HG02678 (cell line): ENCODE results near the gene TMEM109.

Experiments
- ATAC-seq: cut with Tn5 transposase; IDR thresholded peaks from one replicate; pipeline ENCODE4 v1.9.1; 2021; ENCODE audit warnings: mild to moderate bottlenecking, moderate library complexity; ENCODE audit not compliant: unreplicated experiment

TMEM109 gene

DNA sequence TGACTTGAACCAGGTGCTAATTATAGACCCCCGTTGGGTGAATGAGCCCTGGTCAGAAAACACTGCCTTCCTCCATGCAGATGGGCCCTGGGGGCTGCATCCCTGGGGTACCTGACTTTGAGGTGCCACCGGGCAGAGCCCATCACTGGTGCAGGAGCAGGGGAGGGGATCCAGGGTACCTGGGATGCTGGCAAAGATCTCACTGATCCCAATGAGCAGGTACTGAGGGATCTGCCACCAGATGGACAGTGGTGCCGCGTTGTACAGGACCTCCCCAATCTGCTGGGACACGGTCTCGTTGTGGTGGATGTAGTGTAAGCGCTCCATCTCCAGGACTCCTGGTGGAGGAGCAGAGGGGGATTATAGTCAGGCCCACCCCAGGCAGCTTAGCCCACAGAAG lies 25.3 kb downstream of the TMEM109 start:
- no peak for ATAC-seq

DNA sequence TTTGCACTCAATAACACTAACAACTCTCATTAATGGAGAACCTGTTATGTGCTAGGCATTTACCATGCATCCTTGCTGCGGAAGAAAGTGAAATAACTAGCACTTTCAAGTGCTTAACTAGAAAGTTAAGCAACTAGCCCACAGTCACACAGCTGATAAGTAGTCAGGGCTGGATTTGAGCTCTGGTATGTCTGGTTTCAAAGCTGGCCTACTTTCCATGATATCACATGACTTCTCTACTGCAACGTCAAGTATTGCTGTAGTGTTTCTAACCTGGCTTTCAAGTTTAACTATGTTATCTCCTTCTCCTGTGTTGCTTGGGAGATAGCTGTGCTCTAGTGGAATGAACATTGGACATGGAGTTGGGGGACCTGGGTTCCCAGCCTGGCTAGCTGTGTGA lies 25.9 kb downstream of the TMEM109 start:
- no peak for ATAC-seq

DNA sequence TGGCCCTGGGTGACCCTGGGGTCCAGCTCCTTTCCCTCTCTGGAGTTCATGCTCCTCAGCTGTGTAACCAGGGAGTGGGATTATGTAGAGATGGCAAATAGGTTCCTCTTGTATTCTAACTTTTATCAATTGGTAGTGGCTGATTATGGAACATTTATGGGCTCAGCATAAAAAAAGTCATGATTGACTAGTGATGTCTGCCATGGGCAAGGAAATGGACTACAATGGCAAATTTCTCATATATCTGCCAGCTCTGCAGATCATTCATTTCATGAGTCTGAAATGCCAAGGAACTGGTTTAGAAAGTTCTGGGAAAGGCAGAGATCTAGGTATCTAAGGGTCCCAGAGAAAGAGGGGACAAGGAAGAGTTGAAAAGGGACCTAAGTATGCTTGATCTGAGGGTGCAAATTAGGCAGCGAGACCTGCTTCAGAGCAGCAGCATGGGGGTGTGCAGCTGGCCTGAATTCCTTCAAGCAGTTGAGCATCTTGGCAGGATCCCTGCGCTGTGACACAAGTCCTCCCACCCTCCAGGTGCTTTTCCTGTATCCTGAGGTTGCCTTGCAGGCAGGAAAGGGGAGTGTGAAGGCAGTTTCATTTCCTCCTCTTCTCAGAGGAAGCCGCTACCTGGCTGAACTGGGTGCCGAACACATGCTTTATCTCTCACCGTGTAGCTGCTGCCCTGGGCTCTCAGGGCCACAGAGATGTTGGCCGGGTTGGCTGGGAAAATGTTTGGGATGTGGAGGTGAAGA lies 27.6 kb downstream of the TMEM109 start:
- ATAC-seq, result no peak

DNA sequence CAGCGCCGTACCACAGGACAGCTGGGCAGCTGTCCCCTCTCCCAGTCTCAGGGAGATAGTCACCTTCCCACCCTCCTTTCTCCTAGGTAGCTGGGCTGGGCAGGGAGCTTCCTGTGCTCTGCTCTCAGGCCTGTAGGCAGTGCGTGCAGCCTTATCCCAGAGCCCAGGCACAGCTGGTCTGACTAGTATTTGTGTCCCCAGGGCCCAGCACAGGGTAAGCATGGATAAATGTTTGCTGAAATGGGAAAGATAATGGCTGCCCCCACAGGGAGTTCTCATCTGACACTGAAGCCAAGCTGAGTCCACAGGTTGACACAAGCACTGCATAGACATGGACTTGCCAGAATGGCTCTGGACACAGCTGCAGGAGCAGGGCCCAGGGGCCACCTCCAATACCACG lies 28.3 kb downstream of the TMEM109 start:
- no peak for ATAC-seq

DNA sequence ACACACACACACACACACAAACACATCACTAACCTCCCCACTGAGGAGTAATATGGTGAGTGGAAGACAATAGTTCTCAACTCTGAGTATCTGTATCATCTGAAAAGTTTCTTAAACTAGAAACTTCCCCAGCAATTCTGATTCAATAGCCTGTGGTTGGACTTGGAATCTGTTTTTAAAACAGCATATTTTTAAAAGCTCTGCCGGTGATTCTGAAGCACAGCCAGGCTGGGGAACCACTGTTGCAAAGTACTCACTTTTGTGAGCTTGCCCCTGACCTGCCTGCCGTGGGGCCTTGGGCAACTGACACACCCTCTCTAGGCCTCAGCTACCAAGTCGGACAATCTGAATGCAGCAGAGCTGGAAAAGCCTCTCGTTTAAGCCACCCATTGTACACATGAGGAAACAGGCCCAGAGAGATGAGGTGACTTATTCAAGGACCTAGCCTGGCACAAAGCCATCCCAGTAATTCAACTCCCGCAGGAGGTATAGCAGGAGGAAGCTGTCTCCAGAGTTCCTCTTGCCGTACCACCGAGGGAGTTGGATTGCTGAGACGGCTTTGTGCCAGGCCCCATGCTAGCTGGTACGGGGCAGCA lies 29.1 kb downstream of the TMEM109 start:
- ATAC-seq, result no peak

DNA sequence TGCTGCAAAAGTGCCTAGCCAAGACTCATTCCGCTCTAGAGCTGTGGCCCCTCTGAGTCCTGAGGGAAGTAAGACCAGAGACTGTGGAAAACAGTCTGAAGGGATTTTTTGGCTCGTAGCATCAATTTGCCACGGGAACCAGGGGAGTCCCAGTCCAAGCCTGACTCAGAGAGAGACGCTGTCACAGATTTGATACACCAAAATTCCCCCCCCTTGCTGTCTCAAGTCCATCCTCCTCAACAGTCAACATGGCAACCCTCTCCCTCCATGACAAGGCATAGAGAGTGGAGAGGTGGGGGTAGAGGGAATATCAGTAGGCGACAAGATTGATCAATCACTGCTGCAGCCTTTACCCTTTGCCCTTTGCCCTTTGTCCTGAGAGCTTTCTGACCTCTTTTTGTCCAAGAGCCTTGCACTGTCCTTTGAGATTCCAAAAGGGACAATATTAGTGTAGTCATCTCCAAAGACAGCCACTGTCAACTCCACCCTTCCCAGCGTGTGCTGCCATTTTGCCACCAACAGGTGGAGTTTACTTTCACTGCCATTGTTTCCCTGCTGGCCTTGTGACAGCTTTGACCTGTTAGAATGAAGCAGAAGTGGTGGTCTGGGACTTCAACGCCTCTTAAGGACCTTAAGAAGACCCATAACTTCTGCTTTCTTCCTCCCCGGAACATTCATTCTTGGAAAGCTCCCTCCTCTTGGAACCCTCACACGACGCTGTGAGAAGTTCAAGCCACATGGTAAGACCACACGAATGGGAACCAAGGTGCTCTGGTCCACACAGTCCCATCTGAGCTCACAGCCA lies 30.7 kb downstream of the TMEM109 start:
- no peak for ATAC-seq

DNA sequence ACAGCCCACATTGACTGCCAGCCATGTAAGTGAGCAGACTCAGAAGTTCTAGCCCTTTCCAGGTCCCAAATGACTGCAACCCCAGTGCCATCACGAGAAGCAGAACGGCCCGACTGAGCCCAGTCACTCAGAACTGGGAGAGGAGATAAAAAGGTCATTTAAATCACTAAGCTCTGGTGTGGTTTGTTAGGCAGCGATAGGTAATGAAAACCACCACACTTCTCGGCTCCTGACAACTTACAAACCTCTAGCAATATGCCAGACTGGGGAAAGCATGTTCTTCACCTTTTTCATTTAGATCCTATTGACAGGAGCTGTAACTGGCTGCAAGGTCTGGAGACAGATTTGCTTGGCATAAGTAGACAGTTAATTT lies 31.3 kb downstream of the TMEM109 start:
- no peak for ATAC-seq

DNA sequence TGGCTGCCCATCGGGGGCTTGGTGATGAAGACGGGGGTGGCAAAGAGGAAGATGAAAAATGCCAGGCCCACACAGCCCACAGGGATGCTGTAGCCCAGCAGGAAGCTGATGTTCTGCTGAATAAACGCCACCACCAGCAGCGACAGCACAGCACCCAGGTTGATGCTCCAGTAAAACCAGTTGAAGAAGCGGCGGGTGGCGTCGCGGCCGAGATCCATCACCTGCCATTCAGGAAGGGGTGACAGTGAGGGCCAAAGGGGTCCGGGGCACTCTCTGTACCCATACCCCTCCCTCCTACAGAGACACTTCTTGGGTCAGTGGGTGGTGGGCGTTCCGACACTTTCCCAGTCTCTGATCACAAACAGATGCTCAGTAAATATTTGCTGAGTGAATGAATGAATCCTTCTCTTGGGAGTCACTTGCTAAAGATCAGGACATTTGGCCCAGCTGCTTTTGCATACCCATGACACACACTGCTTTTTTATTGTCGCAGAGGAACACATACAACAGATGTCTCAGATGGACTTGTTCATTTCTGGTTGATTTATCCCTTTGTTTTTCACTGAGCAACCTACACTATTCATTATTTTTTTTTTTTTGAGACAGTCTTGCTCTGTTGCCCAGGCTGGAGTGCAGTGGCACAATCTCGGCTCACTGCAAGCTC lies 32.8 kb downstream of the TMEM109 start:
- ATAC-seq, result no peak

DNA sequence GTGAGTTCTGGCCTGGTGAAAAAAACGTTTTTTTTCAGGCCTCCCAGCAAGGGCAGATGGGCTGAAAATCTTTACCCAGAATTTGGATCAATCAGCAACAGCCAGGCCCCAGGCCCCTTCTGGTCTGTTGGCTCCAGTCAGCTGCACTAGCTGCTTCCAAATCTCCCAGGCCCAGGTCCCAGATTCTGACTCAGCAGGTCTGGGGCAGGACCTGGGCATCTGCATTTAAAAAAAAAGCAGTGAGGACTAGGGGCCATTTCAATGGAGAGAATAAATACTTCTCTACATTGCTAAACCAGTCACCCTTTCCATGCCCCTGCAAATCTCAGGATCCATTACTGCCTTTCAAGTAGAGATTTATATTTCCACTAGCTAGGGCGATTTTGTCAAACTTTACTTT lies 33.7 kb downstream of the TMEM109 start:
- no peak for ATAC-seq

DNA sequence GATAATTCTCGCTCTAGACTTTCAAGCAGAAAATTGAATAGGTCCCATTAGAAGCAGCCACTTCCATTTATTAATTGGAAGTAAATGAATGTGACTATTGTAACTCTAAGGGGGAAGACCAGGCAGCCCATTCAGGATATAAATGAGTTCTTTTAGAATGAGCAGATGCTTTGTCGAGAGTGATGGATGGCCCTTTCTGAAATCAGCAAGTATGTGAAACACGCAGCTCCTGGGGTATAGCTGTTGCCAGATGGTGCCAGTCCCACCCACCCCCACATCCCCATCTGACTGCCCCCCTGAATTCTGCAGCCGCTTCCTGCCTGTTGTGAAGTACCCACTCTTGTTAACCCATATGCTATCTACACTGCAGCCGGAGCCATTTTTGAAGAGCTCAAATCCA lies 34.3 kb downstream of the TMEM109 start:
- no peak for ATAC-seq

DNA sequence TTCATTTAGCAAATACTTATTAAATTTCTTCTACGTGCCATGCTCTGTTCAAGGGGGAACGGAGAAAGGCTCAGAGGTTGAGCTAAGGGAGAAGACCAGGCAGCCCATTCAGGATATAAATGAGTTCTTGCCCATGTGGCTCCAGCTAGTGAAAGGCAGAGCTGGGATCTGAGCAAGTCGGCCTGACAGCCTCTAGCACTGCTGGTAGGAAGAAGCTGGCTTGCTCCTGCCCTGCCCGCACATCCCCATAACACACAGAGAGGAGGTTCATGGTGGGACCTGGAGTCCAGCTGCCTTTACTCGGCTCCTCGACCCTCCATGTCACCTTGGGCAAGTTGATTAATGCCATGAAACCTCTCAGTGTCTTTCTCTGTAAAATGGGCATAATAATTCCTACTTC lies 36.1 kb downstream of the TMEM109 start:
- no peak for ATAC-seq

DNA sequence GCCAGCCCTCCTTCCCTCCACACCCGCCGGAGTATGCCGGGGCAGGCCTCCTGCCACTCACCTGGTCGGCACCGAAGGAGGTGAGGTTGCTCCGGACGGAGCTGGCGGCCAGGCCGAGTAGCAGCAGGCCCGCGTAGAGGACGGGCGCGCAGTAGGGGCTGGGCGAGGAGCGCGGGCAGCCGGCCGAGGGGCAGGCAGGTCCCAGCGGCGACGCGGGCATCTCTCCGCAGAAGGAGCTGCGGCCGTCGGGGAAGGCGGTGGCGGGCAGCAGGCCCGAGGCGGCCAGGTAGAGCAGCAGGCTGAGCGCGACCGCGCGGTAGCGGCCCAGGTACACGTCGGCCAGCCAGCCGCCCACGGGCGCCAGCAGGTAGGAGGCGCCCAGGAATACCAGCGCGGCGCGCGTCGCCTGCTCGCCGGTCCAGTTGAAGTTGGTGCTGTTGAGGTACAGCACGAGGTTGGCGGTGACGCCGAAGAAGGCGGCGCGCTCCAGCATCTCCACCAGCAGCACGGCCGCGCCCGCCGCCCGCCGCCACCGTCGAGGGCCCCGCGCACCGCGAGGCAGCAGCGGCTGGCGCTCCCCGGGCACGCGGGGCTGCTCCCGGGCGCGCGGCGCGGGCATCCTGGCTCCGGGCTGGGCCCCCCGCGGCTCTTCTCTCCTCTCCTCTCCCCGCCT lies 37.1 kb downstream of the TMEM109 start:
- ATAC-seq, result no peak

DNA sequence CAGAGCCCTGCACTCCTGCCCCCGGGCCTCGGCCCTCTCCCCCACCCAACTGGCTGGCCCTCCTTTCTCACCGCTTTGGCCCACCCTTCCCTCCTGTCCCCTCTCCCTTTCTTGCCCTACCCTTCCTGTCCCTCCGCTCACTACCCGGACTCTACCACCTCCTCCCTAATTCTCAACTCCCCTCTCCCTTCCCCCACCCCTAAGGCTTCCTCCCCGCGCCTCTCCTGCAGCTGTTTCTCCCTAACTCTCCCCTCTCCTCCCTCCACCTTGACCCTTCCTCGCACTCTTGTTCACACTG lies 37.6 kb downstream of the TMEM109 start:
- no peak for ATAC-seq

DNA sequence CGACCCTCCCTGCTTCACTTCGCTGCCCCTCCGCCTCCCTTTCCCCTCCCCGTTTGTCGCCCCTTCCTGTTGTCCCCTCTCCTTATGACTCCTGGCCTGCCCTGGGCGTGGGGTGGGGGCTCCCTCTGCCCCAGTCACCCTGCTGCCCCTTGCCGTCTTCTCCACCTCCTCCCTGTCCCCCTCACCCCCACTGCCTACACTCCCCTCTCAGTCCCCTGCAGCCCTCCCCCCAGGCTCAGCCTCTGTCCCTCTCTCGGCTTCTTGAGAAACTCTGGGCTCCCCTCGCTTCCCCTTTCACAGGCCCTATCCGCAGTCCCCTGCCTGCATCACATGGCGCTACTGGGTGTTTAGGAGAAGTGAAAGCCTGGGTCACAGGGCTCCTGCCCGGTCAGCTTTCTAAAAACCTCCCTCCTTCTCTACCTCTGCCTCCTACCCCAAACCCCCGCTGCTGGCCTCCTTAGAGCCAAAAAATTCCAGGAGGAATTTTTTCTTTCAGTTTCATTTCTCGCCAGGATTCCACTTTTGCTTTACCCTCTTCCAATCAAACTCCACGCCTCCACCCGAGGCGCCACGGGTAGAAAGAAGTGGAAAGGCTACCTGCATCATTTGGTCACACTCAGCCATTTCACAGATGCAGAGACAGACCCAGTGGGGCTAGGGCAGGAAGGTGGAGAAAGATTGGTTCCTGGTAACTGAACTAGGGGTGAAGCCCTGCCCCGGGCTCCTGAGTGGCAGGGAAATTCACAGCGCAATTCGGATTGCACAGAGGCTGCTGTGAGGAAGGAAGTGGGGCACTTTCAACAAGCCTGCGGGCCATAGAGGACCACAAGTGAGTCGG lies 38.2 kb downstream of the TMEM109 start, which contains the start of gene SLC15A3:
SLC15A3 (minus strand) TSS at position 273 of the 838 bp plus-strand sequence. CDS start 625 bp downstream, outside the sequence.
- ATAC-seq, result peak; percentile 70

DNA sequence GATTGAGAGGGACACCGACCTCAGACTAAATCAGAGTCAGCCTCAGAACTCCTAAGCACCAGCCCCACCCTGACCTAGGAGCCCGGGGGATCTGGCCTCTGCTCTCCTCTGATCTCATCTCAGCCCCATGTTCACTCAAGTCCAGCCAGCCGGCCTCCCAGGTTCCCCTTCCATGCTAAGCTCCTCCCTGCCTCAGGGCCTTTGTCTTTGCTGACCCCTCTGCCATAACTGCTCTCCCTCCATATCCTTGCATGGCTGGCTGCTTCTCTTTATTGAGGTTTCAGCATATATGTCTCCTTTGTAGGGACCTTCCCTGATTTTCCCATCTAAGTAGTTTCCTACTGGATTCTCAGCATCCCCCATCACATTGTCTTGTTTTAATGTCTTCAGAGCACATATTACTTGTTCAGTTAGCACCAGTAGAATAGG lies 38.8 kb downstream of the TMEM109 start:
- ATAC-seq, result no peak

DNA sequence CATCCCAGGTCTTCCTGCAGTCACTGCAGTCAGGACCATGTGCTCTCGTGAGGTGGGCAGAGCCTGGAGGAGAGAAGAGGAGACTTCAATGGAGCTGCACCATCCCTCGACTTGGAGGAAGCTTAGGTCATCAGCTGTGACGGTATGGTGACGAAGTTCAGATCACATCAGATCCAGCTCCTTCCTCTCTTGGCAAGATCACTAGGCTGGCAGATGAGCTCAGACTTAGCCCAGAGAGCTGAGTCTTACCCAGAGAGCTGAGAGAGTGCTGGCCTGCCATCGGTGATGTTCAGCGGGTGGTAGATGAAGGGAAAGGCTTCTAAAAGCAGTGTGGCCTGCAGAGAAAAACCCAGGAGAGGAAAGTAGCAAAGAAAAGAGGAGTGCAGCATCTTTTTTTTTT lies 39.8 kb downstream of the TMEM109 start:
- ATAC-seq, result no peak

DNA sequence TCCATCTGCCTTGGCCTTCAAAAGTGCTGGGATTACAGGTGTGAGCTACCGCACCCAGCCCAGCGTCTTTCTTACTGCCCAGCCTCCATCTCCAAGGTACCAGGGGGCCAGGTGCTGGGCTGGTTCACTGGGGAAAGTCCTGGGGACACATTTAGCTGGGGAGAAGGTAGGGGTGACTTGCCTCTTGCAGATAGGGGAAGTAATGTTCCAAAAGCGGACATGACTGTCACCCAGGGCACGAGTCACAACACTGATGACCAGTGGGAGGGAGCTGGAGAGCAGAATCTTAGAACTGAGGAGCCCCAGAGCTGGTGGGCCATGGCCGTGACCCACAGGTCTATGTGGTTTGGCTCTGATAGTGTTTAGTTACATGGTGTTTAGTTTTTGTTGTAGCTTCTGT lies 40.5 kb downstream of the TMEM109 start:
- ATAC-seq, result no peak

DNA sequence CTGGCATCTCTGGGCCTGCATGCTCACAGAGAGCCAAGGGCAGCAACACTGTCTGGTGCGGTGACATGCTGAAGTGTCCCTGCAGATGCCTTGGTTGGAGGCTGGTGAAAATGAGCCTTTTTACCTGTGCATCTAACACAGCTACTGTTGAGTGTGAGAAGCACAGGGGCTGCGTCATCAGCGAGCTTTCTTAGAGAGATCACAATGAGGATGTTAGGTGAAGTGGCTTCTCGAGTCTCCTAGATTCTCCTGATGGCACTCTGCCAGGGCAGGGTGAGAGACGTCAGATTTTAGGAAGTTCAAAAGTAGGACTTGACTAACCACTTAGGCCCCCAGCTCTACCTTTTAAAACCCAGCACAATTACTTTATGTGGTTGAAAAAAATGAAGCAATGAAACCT lies 41.6 kb downstream of the TMEM109 start:
- ATAC-seq, result no peak

DNA sequence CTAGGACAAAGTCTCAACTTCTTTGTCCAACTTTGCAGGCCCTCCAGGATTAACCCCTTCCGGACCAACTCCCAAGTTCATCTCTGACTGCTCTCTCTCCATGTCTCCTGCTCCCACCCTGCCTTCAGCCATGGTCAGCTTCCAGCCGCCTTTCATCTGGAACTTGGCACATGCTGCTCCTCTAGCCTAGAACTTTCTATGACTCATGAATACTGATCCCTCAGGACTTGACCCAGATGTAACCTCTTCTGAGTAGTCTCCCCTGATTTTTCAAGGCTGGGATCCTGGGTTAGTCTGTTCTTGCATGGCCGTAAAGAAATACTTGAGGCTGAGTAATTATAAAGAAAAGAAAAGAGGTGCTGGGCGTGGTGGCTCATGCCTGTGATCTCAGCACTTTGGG lies 43.2 kb downstream of the TMEM109 start:
- no peak for ATAC-seq

DNA sequence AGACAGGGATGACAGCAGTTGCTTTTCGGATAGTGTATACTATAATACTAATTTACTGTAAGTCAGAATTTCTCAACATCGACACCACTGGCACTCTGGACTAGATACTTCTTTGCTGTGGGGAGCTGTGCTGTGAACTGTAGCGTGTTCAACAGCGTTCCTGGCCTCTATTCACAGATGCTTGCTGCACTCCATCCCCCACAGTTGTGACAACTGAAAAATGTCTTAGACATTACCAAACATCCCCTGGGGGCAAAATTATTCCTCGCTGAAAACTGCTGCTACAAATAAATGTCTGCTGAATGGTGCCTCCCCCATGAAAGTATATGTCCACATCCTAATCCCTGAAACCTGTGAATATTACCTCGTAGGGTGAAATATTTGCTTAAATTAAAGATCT lies 45.5 kb downstream of the TMEM109 start:
- no peak for ATAC-seq
